ENCODE measurements around the gene LYZL1.

DNA sequence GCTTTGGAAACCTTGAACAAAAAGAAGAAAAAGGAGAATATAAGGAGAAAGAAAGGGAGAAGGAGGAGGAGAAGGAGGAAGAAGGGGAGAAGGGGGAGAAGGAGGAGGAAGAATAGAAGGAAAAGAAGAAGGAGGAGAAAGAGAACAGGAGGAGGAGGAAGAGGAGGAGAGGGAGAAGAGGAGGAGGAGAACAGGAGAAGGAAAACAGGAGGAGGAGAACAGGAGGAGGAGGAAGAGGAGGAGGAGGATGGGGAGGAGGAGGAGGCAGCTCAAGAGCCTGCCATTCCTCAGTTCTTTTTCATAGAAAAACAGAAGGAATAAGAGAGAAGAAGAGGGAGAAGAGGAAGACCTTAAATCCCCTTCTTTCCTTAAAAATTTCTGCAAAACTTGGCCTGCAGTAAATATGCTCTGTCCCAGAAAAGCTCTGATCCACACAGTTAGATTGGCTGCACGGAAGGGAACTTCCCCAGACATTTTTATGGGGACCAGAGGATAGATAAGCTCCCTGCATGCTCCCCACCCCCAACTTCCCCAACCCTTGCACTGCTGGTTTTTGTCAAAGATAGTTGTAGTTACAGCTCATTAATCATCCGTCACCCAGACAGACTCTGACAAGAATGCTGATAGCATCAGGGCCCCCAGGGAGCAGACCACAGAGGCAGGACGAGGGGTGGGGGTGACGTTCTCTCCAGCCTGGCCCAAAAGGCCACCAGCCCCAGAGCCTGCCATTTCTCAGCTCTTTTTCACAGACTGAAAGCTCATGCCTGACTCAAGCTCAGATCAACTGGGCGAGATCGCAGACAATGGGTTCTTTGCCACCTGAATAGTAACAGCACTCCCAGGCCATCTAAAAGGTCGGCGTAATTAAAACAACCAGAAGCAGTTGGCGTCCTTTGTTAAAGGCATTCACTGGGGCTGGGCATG, 34.5 kb upstream of the LYZL1 start:
- TF ChIP-seq POLR2AphosphoS5 (IDR thresholded peaks at IDR 0.05; ENCODE audit: low read depth, low read length) (no peak), FOXP2 (optimal IDR thresholded peaks at IDR 0.05; ENCODE audit: borderline replicate concordance, extremely low read depth, extremely low read length, insufficient read depth) (no peak)
- TF ChIP-seq, protein P1, sequence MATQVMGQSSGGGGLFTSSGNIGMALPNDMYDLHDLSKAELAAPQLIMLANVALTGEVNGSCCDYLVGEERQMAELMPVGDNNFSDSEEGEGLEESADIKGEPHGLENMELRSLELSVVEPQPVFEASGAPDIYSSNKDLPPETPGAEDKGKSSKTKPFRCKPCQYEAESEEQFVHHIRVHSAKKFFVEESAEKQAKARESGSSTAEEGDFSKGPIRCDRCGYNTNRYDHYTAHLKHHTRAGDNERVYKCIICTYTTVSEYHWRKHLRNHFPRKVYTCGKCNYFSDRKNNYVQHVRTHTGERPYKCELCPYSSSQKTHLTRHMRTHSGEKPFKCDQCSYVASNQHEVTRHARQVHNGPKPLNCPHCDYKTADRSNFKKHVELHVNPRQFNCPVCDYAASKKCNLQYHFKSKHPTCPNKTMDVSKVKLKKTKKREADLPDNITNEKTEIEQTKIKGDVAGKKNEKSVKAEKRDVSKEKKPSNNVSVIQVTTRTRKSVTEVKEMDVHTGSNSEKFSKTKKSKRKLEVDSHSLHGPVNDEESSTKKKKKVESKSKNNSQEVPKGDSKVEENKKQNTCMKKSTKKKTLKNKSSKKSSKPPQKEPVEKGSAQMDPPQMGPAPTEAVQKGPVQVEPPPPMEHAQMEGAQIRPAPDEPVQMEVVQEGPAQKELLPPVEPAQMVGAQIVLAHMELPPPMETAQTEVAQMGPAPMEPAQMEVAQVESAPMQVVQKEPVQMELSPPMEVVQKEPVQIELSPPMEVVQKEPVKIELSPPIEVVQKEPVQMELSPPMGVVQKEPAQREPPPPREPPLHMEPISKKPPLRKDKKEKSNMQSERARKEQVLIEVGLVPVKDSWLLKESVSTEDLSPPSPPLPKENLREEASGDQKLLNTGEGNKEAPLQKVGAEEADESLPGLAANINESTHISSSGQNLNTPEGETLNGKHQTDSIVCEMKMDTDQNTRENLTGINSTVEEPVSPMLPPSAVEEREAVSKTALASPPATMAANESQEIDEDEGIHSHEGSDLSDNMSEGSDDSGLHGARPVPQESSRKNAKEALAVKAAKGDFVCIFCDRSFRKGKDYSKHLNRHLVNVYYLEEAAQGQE (IDR thresholded peaks at IDR 0.05; ENCODE audit: insufficient read depth in 1 of 2, low read depth in 2 of 2, low read length in 2 of 2) = no peak

Measured in PFSK-1 (cell line).